ENCODE measurements around the gene ENOX1.

GRCh38 chr13:43597599-43597945 lies 189.2 kb downstream of the ENOX1 start:
- TF ChIP-seq EZH2phosphoT487 (IDR thresholded peaks at IDR 0.05; ENCODE audit: low read depth), result no peak
- TF ChIP-seq CTCF (IDR thresholded peaks at IDR 0.05; ENCODE audit: low read depth, low read length), result no peak
